Spinal cord (tissue), 10 donors: ENCODE measurements around the gene SEMA3F. TPM values are rescaled to one million over a fixed set of nuclear protein-coding genes. Genes with fewer than 3 reads are reported as not detected.

Experiments used
- DNase-seq, 6 donors: peaks; one replicate each; pipeline versions ENCODE4 v3.0.0 to v3.0.0-alpha.2; 2013 to 2015; ENCODE audit warnings: low spot score in 6 of 6, low read depth in 4 of 6
- H3K27ac ChIP-seq: one replicate; pipeline ENCODE4 v1.5.1; 2013; ENCODE audit warnings: low read depth, low read length, control low read depth
- H3K27me3 ChIP-seq: one replicate; pipeline ENCODE4 v1.6.1; 2013; ENCODE audit warnings: low read length; ENCODE audit not compliant: control insufficient read depth, insufficient read depth
- H3K36me3 ChIP-seq: one replicate; pipeline ENCODE4 v1.6.1; 2013; ENCODE audit warnings: low read length; ENCODE audit not compliant: control insufficient read depth, insufficient read depth
- H3K4me1 ChIP-seq: one replicate; pipeline ENCODE4 v1.6.1; 2013; ENCODE audit warnings: low read length; ENCODE audit not compliant: control insufficient read depth, insufficient read depth
- H3K4me3 ChIP-seq: one replicate; pipeline ENCODE4 v1.5.1; 2013; ENCODE audit warnings: low read depth, low read length, control low read depth
- H3K9me3 ChIP-seq: one replicate; pipeline ENCODE4 v1.6.1; 2013; ENCODE audit warnings: low read length; ENCODE audit not compliant: control insufficient read depth, insufficient read depth
- WGBS: methylation state at CpG from one replicate; pipeline ENCODE4 v1.1.5; 2013; ENCODE audit warnings: missing lambda C conversion rate; ENCODE audit not compliant: insufficient coverage; 5-methylcytosine and 5-hydroxymethylcytosine counted together
- polyA plus RNA-seq, 2 donors: library from polyadenylated mRNA; unstranded; fragments of 120-200 nt; gene quantifications; one replicate each; pipeline ENCODE4 v1.2.1, GENCODE V29; 2013; ENCODE audit not compliant: insufficient read length in 2 of 2
- total RNA-seq, 2 donors: library from RNA; depleted of rRNA in 1 of 2; stranded (reverse); fragments of 120-200 nt in 1 of 2; fragments of >200 nt in 1 of 2; gene quantifications; one replicate each; pipeline versions ENCODE4 v1.2.3 to v1.2.4, GENCODE V29; 2013 to 2014
- donor health status: healthy.

SEMA3F gene
- total and polyA plus RNA-seq, 4 donors, result 9.1 to 21.8 (median 14.2) TPM

DNA sequence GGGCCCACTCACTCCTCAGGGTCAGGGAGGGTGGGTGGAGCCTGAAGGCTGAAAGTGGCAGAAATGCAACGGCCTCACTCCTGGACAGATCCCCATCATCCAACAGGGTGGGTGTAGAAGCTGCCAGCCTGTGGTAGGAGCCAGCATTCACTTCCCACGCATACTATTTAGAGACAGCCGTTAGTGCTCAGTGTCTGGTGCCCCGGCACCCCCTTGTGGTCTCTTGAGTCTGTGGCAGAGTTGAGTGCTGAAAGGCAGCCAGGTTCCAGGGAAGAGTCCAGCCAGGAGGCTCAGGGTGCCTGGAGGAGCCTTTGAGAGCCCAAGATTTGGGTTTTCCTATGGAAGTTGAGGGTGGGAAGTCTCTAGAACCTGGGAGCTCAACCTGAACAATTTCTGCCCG, 34.1 kb downstream of the SEMA3F start:
- H3K4me1 ChIP-seq, result peaks cover 28% of the 10 kb centered on the region
- DNase-seq, result peak in 5 of 6 donors; percentile 31 to 94 (median 71)
- H3K27me3 ChIP-seq, result peaks cover 16% of the 10 kb centered on the region
- no peaks in the 10 kb centered on the region for H3K9me3 ChIP-seq
- H3K4me3 ChIP-seq, result no peak overlapping the region
- 33% methylated on average over 3 of the region's 5 CpGs for WGBS
- H3K27ac ChIP-seq, result no peak overlapping the region
- H3K36me3 ChIP-seq, result peaks cover 34% of the 10 kb centered on the region

- Histone ChIP-seq H3K27me3 (peaks cover 20% of the 10 kb centered on the region), H3K9me3 (no peaks in the 10 kb centered on the region), H3K4me3 (no peak overlapping the region), H3K27ac (no peak overlapping the region), H3K36me3 (peaks cover 27% of the 10 kb centered on the region), H3K4me1 (peaks cover 33% of the 10 kb centered on the region)
- DNase-seq, result no peak
- 94% methylated on average over 6 of the region's 7 CpGs for WGBS
These were observed 34.9 kb downstream of the SEMA3F start for GRCh38 chr3:50189989-50190388.

DNA sequence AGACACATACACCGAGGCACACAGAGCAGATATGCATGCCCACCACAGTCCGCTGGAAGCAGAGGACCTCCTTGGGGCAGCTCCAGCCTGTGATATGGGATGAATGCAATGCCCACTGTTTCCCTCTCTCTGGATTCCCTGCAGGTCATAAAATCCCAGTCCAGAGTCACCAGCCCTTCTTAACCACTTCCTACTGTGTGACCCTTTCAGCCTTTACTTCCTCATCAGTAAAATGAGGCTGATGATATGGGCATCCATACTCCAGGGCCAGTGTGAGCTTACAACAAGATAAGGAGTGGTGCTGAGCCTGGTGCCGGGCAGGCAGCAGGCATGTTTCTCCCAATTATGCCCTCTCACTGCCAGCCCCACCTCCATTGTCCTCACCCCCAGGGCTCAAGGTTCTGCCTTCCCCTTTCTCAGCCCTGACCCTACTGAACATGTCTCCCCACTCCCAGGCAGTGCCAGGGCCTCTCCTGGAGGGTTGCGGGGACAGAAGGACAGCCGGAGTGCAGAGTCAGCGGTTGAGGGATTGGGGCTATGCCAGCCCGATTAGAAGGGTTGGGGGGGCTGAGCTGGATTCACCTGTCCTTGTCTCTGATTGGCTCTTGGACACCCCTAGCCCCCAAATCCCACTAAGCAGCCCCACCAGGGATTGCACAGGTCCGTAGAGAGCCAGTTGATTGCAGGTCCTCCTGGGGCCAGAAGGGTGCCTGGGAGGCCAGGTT, 36.0 kb downstream of the SEMA3F start, which contains the start of gene GNAT1:
Gene GNAT1, plus strand, starts transcription at position 675 of the 725 bp plus-strand sequence. CDS start 116 bp downstream, outside the sequence.
- WGBS, result 88% methylated on average over 7 of the region's 8 CpGs
- Histone ChIP-seq H3K4me3 (no peak within 1 kb of the TSS), H3K36me3 (peaks cover 16% of the 10 kb centered on the region), H3K27me3 (peaks cover 25% of the 10 kb centered on the region), H3K9me3 (no peaks in the 10 kb centered on the region), H3K27ac (no peak within 1 kb of the TSS), H3K4me1 (peaks cover 38% of the 10 kb centered on the region)
- DNase-seq, result no peak

DNA sequence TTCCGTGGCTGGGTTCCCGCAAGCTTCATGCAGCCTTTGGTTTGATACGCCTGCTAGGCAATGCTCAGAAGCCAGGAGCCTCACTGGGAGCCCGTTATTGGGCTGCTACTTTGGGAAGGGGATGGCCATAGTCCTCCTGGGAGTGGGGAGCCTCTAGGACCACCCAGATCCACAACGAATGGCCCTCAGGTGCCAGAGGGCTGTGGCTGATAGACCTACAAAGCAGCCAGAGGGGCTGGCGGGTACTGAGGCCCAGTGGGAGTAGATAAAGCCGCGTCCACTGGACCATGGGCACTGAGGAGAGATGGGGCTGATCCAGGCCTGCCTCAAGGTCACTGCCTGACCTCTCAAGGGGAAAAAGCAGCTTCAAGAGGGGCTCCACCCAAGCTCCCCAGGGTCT, 37.0 kb downstream of the SEMA3F start:
- no peak for DNase-seq
- Histone ChIP-seq H3K4me1 (peaks cover 38% of the 10 kb centered on the region), H3K4me3 (no peak overlapping the region), H3K27ac (no peak overlapping the region), H3K9me3 (no peaks in the 10 kb centered on the region), H3K27me3 (peaks cover 25% of the 10 kb centered on the region), H3K36me3 (peaks cover 10% of the 10 kb centered on the region)
- 89% methylated on average over 6 of the region's 8 CpGs for WGBS

DNA sequence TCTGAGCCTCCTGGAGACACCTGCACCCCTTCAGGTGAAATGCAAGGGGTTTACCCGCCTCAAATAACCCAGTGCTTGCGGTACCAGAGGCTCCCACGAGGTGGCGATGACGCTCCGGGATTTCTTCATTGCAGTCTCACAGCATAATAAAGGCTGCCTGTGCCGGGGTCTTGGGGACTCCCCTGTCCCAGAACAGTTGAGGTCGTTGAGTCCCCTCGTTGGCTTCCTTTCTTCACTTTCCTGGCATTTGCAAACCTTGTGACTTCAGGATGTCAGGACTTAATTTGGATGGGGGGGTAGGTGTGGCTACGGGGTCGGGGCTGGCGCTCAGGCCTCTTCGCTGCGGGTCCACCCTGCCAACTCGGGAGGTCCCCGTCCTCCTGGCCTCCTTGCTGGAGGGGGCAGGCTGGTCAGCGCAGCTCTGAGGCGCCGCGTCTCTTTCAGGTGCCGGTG, 37.6 kb downstream of the SEMA3F start:
- Histone ChIP-seq H3K9me3 (no peaks in the 10 kb centered on the region), H3K4me1 (peaks cover 38% of the 10 kb centered on the region), H3K36me3 (peaks cover 7% of the 10 kb centered on the region), H3K27me3 (peaks cover 25% of the 10 kb centered on the region), H3K4me3 (no peak overlapping the region), H3K27ac (no peak overlapping the region)
- WGBS, result 16% methylated on average over 21 of the region's 21 CpGs
- peak in 4 of 6 donors; percentile 40 to 94 (median 77) for DNase-seq

DNA sequence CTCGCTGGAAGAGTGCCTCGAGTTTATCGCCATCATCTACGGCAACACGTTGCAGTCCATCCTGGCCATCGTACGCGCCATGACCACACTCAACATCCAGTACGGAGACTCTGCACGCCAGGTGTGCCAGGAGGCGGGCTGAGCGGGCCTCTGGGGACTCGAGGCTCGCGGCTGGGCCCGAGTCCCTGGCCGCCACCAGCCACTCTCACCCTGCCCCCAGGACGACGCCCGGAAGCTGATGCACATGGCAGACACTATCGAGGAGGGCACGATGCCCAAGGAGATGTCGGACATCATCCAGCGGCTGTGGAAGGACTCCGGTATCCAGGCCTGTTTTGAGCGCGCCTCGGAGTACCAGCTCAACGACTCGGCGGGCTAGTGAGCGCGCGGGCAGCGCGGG, 38.2 kb downstream of the SEMA3F start:
- no peak overlapping the region for H3K27ac ChIP-seq
- no peak for DNase-seq
- WGBS, result 53% methylated on average over 36 of the region's 36 CpGs
- H3K9me3 ChIP-seq, result no peaks in the 10 kb centered on the region
- peaks cover 2% of the 10 kb centered on the region for H3K36me3 ChIP-seq
- H3K4me1 ChIP-seq, result peaks cover 38% of the 10 kb centered on the region
- no peak overlapping the region for H3K4me3 ChIP-seq
- peaks cover 25% of the 10 kb centered on the region for H3K27me3 ChIP-seq

GRCh38 chr3:50193746-50194127, 38.6 kb downstream of the SEMA3F start:
- Histone ChIP-seq H3K27me3 (peaks cover 25% of the 10 kb centered on the region), H3K4me1 (peaks cover 36% of the 10 kb centered on the region), H3K27ac (no peak overlapping the region), H3K36me3 (no peaks in the 10 kb centered on the region), H3K4me3 (no peak overlapping the region), H3K9me3 (no peaks in the 10 kb centered on the region)
- DNase-seq, result no peak
- WGBS, result 34% methylated on average over 34 of the region's 34 CpGs

- 9% methylated on average over 70 of the region's 70 CpGs for WGBS
- H3K4me3 ChIP-seq, result no peak overlapping the region
- H3K27me3 ChIP-seq, result peaks cover 25% of the 10 kb centered on the region
- H3K27ac ChIP-seq, result no peak overlapping the region
- peak in 3 of 6 donors; percentile 44 to 79 (median 79) for DNase-seq
- H3K4me1 ChIP-seq, result peaks cover 31% of the 10 kb centered on the region
- H3K36me3 ChIP-seq, result no peaks in the 10 kb centered on the region
- no peaks in the 10 kb centered on the region for H3K9me3 ChIP-seq
These were observed 39.2 kb downstream of the SEMA3F start for GRCh38 chr3:50194128-50194902.

- Histone ChIP-seq H3K27ac (no peak overlapping the region), H3K4me1 (peaks cover 26% of the 10 kb centered on the region)
- DNase-seq, result no peak
These were observed 39.9 kb downstream of the SEMA3F start for GRCh38 chr3:50194903-50195500.

More at GRCh38 chr3:50194903-50195500, 39.9 kb downstream of the SEMA3F start:
- 56% methylated on average over 11 of the region's 14 CpGs for WGBS
- H3K9me3 ChIP-seq, result no peaks in the 10 kb centered on the region
- H3K36me3 ChIP-seq, result no peaks in the 10 kb centered on the region
- H3K4me3 ChIP-seq, result no peak overlapping the region
- H3K27me3 ChIP-seq, result peaks cover 25% of the 10 kb centered on the region
